NCI-H2196 treated with DMSO at 0.1 percent for 48 hours (cell line): ENCODE measurements around the gene JPH2.
"Not testable (repeated sequence)": the region's sequence is repeated elsewhere in the genome, so short reads cannot be mapped to it uniquely, and the experiment has no call there.

Experiments
- DNase-seq: peaks from one replicate; lab custom pipeline; 2025; ENCODE audit not compliant: unreplicated experiment; lab: John Stamatoyannopoulos, UW

JPH2 gene

GRCh38 chr20:44187054-44187771, at the start of gene JPH2:
JPH2 (minus strand) TSS chr20:44187188; CDS start chr20:44186705, 483 bp downstream.
- DNase-seq: no peak

- no peak for DNase-seq
These were observed 48.7 kb upstream of the JPH2 start for GRCh38 chr20:44235702-44236101.

GRCh38 chr20:44234566-44235317, 47.8 kb upstream of the JPH2 start:
- no peak for DNase-seq

GRCh38 chr20:44233436-44234016, 46.5 kb upstream of the JPH2 start:
- no peak for DNase-seq

- DNase-seq: not testable (repeated sequence)
These were observed 45.5 kb upstream of the JPH2 start for GRCh38 chr20:44232469-44232856.

- DNase-seq: no peak
These were observed 44.9 kb upstream of the JPH2 start for GRCh38 chr20:44231713-44232468.

- DNase-seq: no peak
These were observed 44.2 kb upstream of the JPH2 start for GRCh38 chr20:44231193-44231592.

- no peak for DNase-seq
These were observed 41.7 kb upstream of the JPH2 start for GRCh38 chr20:44228465-44229258.

GRCh38 chr20:44224637-44225036, 37.6 kb upstream of the JPH2 start:
- no peak for DNase-seq

GRCh38 chr20:44223721-44224120, 36.7 kb upstream of the JPH2 start:
- no peak for DNase-seq

- DNase-seq: no peak
These were observed 35.8 kb upstream of the JPH2 start for GRCh38 chr20:44222633-44223368.

GRCh38 chr20:44222027-44222426, 35.0 kb upstream of the JPH2 start:
- DNase-seq: no peak

- DNase-seq: no peak
These were observed 34.5 kb upstream of the JPH2 start for GRCh38 chr20:44221368-44221954.

- no peak for DNase-seq
These were observed 32.8 kb upstream of the JPH2 start for GRCh38 chr20:44219791-44220190.

GRCh38 chr20:44219170-44219730, 32.3 kb upstream of the JPH2 start:
- no peak for DNase-seq

- DNase-seq: no peak
These were observed 31.5 kb upstream of the JPH2 start for GRCh38 chr20:44218446-44218845.

- peak; percentile 69 for DNase-seq
These were observed 30.5 kb upstream of the JPH2 start for GRCh38 chr20:44217342-44218092.

GRCh38 chr20:44215125-44215524, 28.1 kb upstream of the JPH2 start:
- DNase-seq: peak; percentile 15
